ENCODE measurements around the gene SRD5A2.

DNA sequence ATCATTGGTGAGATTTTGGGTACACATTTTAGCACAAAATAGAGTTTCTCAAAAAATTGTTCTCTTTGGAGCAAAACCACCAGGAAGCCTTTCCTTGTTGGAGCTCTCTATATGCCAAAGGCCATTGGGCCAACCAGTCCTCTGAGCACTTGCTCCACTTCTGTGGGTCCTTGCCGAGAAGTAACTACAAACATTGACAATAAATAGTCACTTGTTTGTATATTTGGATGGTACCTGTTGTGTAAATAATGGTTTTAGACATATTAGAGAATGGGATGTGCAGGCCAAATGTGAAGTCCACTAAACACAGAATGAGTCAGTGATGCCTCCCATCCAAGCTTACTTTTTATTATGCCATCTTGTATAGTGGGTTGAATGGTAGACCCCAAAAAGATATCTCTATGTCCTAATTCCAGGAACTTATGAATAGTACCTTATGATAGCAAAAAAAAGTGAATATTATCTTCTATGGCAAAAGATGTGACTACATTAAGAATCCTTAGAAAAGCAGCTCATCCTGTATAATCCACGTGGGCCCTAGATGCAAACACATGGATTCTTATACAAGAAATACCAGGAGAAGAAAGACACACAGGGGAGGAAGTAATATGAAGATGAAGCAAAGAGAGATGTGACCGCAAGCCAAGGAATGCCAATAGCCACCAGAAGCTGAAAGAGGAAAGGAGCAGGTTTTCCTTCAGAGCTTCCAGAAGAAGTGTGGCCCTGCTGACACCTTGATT is 24.6 kb downstream of the SRD5A2 start:
- TF ChIP-seq, protein P1, sequence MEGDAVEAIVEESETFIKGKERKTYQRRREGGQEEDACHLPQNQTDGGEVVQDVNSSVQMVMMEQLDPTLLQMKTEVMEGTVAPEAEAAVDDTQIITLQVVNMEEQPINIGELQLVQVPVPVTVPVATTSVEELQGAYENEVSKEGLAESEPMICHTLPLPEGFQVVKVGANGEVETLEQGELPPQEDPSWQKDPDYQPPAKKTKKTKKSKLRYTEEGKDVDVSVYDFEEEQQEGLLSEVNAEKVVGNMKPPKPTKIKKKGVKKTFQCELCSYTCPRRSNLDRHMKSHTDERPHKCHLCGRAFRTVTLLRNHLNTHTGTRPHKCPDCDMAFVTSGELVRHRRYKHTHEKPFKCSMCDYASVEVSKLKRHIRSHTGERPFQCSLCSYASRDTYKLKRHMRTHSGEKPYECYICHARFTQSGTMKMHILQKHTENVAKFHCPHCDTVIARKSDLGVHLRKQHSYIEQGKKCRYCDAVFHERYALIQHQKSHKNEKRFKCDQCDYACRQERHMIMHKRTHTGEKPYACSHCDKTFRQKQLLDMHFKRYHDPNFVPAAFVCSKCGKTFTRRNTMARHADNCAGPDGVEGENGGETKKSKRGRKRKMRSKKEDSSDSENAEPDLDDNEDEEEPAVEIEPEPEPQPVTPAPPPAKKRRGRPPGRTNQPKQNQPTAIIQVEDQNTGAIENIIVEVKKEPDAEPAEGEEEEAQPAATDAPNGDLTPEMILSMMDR (IDR thresholded peaks at IDR 0.05) = no peak
- no peak for TF ChIP-seq POLR2AphosphoS5 (IDR thresholded peaks at IDR 0.05)

All from breast epithelium (tissue), 3 donors.